H1 (cell line): ENCODE results near the gene BARHL1. TPM values are rescaled to one million over a fixed set of nuclear protein-coding genes. Genes with fewer than 3 reads are reported as not detected.

Source experiments
- CTCF ChIA-PET: fragments of 300-600 bp; sonication (Branson Sonifier 250); formaldehyde crosslinking; loops from one replicate; lab custom pipeline; 2021; ENCODE audit not compliant: partially characterized antibody; lab: Charles Lee
- POLR2A ChIA-PET: fragments of 300-600 bp; sonication (Branson Sonifier 250); formaldehyde crosslinking; loops from one replicate; lab custom pipeline; 2021; ENCODE audit warnings: inconsistent platforms; ENCODE audit not compliant: partially characterized antibody; lab: Charles Lee
- DNase-seq, 2 experiments: peaks; one replicate each; pipeline versions ENCODE4 v3.0.0 to v3.0.0-alpha.2; 2010 to 2022; ENCODE audit warnings: low spot score in 2 of 2, low read depth in 1 of 2, mixed read lengths in 1 of 2
- FAIRE-seq: peaks from 2 replicates; lab custom pipeline; 2011; peaks lifted over from hg19 to GRCh38; lab: Jason Lieb, UNC
- H2AFZ ChIP-seq: 2 replicates; pipeline ENCODE4 v1.8.1; 2012; ENCODE audit warnings: low read length, inconsistent platforms
- H2AK5ac ChIP-seq: 2 replicates; pipeline ENCODE4 v1.6.1; 2013; ENCODE audit warnings: low read depth, low read length
- H2BK120ac ChIP-seq: replicated peaks from 2 replicates; pipeline ENCODE3; 2013; ENCODE audit warnings: low read depth, low read length, inconsistent platforms
- H2BK12ac ChIP-seq: 2 replicates; pipeline ENCODE4 v1.6.1; 2013; ENCODE audit warnings: low read depth, low read length
- H2BK15ac ChIP-seq: 2 replicates; pipeline ENCODE4 v1.6.1; 2013; ENCODE audit warnings: low read length
- H2BK20ac ChIP-seq: 2 replicates; pipeline ENCODE4 v1.6.1; 2013; ENCODE audit warnings: low read length
- H2BK5ac ChIP-seq: 2 replicates; pipeline ENCODE4 v1.6.1; 2013; ENCODE audit warnings: low read depth, low read length
- H3K14ac ChIP-seq: 2 replicates; pipeline ENCODE4 v1.6.1; 2013; ENCODE audit warnings: inconsistent platforms; ENCODE audit not compliant: insufficient read length
- H3K18ac ChIP-seq: 2 replicates; pipeline ENCODE4 v1.6.1; 2013; ENCODE audit warnings: low read length; ENCODE audit errors: extremely low read depth
- H3K23ac ChIP-seq: 2 replicates; pipeline ENCODE4 v1.6.1; 2013; ENCODE audit warnings: inconsistent platforms; ENCODE audit not compliant: insufficient read length
- H3K23me2 ChIP-seq: 2 replicates; pipeline ENCODE4 v1.6.1; 2013; ENCODE audit warnings: low read depth, low read length
- H3K27ac ChIP-seq: 2 replicates; pipeline ENCODE4 v1.6.1; 2011; ENCODE audit warnings: low read depth, low read length, inconsistent platforms
- H3K27me3 ChIP-seq, 4 experiments: replicated peaks in 1 of 4; 1 replicate in 1 of 4; 2 replicates in 3 of 4; pipeline versions ENCODE4 v1.6.1 to v1.8.1; 2011 to 2013; ENCODE audit warnings: low read length in 3 of 4, mild to moderate bottlenecking in 3 of 4, inconsistent platforms in 2 of 4, mixed read lengths in 2 of 4, moderate library complexity in 1 of 4; ENCODE audit not compliant: control insufficient read depth in 3 of 4, insufficient read depth in 3 of 4; ENCODE audit errors: extremely low read depth in 1 of 4
- H3K36me3 ChIP-seq, 4 experiments: 2 replicates each; pipeline versions ENCODE4 v1.6.1 to v1.8.1; 2011 to 2013; ENCODE audit warnings: mild to moderate bottlenecking in 4 of 4, low read length in 3 of 4, moderate library complexity in 2 of 4, control low read depth in 1 of 4, inconsistent platforms in 1 of 4; ENCODE audit not compliant: insufficient read depth in 4 of 4, control insufficient read depth in 2 of 4
- H3K4ac ChIP-seq: replicated peaks from 2 replicates; pipeline ENCODE3; 2013; ENCODE audit warnings: low read length, low read depth, mixed read lengths, inconsistent platforms; ENCODE audit not compliant: insufficient read length
- H3K4me1 ChIP-seq, 4 experiments: replicated peaks in 1 of 4; 1 replicate in 1 of 4; 2 replicates in 3 of 4; pipeline versions ENCODE4 v1.6.1 to v1.8.1; 2011 to 2013; ENCODE audit warnings: low read length in 3 of 4, inconsistent platforms in 2 of 4, mixed read lengths in 1 of 4; ENCODE audit not compliant: insufficient read depth in 4 of 4, control insufficient read depth in 3 of 4
- H3K4me2 ChIP-seq, 2 experiments: 2 replicates each; pipeline versions ENCODE4 v1.6.1 to v1.8.1; 2011 to 2013; ENCODE audit warnings: low read depth in 2 of 2, low read length in 2 of 2, control low read depth in 1 of 2, inconsistent platforms in 1 of 2, mild to moderate bottlenecking in 1 of 2; ENCODE audit not compliant: insufficient read depth in 1 of 2
- H3K4me3 ChIP-seq, 4 experiments: fragments of 200-600, 300-600 bp in 1 of 4; sonication (generic), shearing (Covaris generic), sonication (Bioruptor Twin) in 1 of 4; 2 replicates each; pipeline versions ENCODE4 v1.5.1 to v1.8.1; 2011 to 2016; ENCODE audit warnings: low read length in 4 of 4, low read depth in 3 of 4, control low read depth in 2 of 4, inconsistent platforms in 2 of 4, mild to moderate bottlenecking in 2 of 4, mixed read lengths in 1 of 4, moderate library complexity in 1 of 4; ENCODE audit not compliant: insufficient read depth in 2 of 4; ENCODE audit errors: extremely low read depth in 1 of 4
- H3K56ac ChIP-seq: replicated peaks from 2 replicates; pipeline ENCODE3; 2013; ENCODE audit warnings: low read depth, mild to moderate bottlenecking, mixed read lengths, low read length, inconsistent platforms; ENCODE audit not compliant: insufficient read length
- H3K79me1 ChIP-seq: 2 replicates; pipeline ENCODE4 v1.6.1; 2013; ENCODE audit warnings: low read depth, low read length, control low read depth
- H3K79me2 ChIP-seq, 2 experiments: 2 replicates each; pipeline versions ENCODE4 v1.6.1 to v1.8.1; 2012 to 2013; ENCODE audit warnings: low read length in 2 of 2, mild to moderate bottlenecking in 2 of 2, inconsistent platforms in 1 of 2; ENCODE audit not compliant: insufficient read depth in 2 of 2, control insufficient read depth in 1 of 2
- H3K9ac ChIP-seq, 4 experiments: replicated peaks in 1 of 4; 1 replicate in 1 of 4; 2 replicates in 3 of 4; pipeline versions ENCODE4 v1.6.1 to v1.8.1; 2011 to 2013; ENCODE audit warnings: low read depth in 3 of 4, low read length in 3 of 4, control low read depth in 2 of 4, mild to moderate bottlenecking in 2 of 4, moderate library complexity in 2 of 4, inconsistent platforms in 1 of 4; ENCODE audit errors: extremely low read depth in 1 of 4
- H3K9me3 ChIP-seq, 2 experiments: 2 replicates each; pipeline versions ENCODE4 v1.6.1 to v1.8.1; 2012 to 2013; ENCODE audit warnings: mild to moderate bottlenecking in 2 of 2, moderate library complexity in 2 of 2, control low read depth in 1 of 2, inconsistent platforms in 1 of 2, low read depth in 1 of 2, low read length in 1 of 2, mixed read lengths in 1 of 2; ENCODE audit not compliant: insufficient read depth in 2 of 2
- H4K20me1 ChIP-seq, 2 experiments: replicated peaks in 1 of 2; 2 replicates each; pipeline versions ENCODE3 to v1.8.1; 2011 to 2013; ENCODE audit warnings: inconsistent platforms in 2 of 2, low read length in 2 of 2, mild to moderate bottlenecking in 1 of 2; ENCODE audit not compliant: insufficient read depth in 2 of 2, control insufficient read depth in 1 of 2
- H4K5ac ChIP-seq: 2 replicates; pipeline ENCODE4 v1.6.1; 2013; ENCODE audit warnings: low read length, low read depth, mixed read lengths, inconsistent platforms; ENCODE audit not compliant: insufficient read length
- H4K8ac ChIP-seq: 2 replicates; pipeline ENCODE4 v1.8.0; 2013; ENCODE audit warnings: mild to moderate bottlenecking, moderate library complexity, low read length, inconsistent platforms; ENCODE audit not compliant: insufficient read depth; ENCODE audit errors: extremely low read depth
- H4K91ac ChIP-seq: replicated peaks from 2 replicates; pipeline ENCODE3; 2013; ENCODE audit warnings: low read length, mixed read lengths, inconsistent platforms; ENCODE audit not compliant: insufficient read length
- CHD1 ChIP-seq: IDR thresholded peaks from 2 replicates; pipeline ENCODE4 v1.6.1; 2012; ENCODE audit warnings: low read depth, low read length, improper control_type of control experiment
- EZH2 ChIP-seq: fragments of 200-600 bp; sonication (generic); IDR thresholded peaks from 2 replicates; pipeline ENCODE4 v1.7.1; 2012; ENCODE audit warnings: low read depth, mild to moderate bottlenecking, moderate library complexity, low read length, inconsistent platforms; ENCODE audit not compliant: severe bottlenecking
- GABPA ChIP-seq: IDR thresholded peaks from 2 replicates; pipeline ENCODE4 v1.6.1; 2011; ENCODE audit warnings: mild to moderate bottlenecking, low read length, moderate library complexity, borderline replicate concordance; ENCODE audit not compliant: insufficient read depth
- HDAC6 ChIP-seq: IDR thresholded peaks from one replicate; pipeline ENCODE4 v1.7.1; 2012; ENCODE audit warnings: low read depth, mild to moderate bottlenecking, inconsistent platforms, low read length, moderate library complexity
- polyA plus RNA-seq, 7 experiments: library from polyadenylated mRNA; depleted of rRNA in 3 of 7; stranded (reverse) in 5 of 7; unstranded in 2 of 7; fragments of >200 nt in 5 of 7; fragments of 200-250 nt in 2 of 7; gene quantifications; 1 replicate in 5 of 7; 2 replicates in 1 of 7; 4 replicates in 1 of 7; pipeline versions ENCODE4 v1.2.1 to v1.2.3, GENCODE V29; 2011 to 2013; ENCODE audit warnings: missing spikeins in 2 of 7, mixed read lengths in 2 of 7
- total RNA-seq: library from RNA; stranded (reverse); fragmentation: NEBNext Ultra II Directional; extraction: Animal tissue kit (Norgen Biotek cat#: 25700); gene quantifications from 2 replicates; pipeline ENCODE4 v1.2.1, GENCODE V29; 2021

Gene BARHL1
- total and polyA plus RNA-seq, 2 of the 8 experiments (the other 6 are each of a cell fraction or from before 2014, with no cell fraction given), result not detected

- TF ChIP-seq GABPA (no peak), EZH2 (peak; percentile 5), HDAC6 (no peak), CHD1 (no peak)
- H3K4me1 ChIP-seq, result peaks cover 0 to 19% (median 10%) of the 10 kb centered on the region in 4 experiments; a peak in 5 of 7 replicates
Observed at GRCh38 chr9:132577119-132577518, 5.3 kb upstream of the BARHL1 start.

More at GRCh38 chr9:132577119-132577518, 5.3 kb upstream of the BARHL1 start:
- no peaks in the 10 kb centered on the region for H3K79me2 ChIP-seq
- no peak overlapping the region for H3K23ac ChIP-seq
- no peak overlapping the region for H3K14ac ChIP-seq
- H2AFZ ChIP-seq, result no peak overlapping the region
- no peak overlapping the region for H4K91ac ChIP-seq
- no peak overlapping the region for H3K4me3 ChIP-seq
- FAIRE-seq (no peak), DNase-seq (no peak)
- no peak overlapping the region for H3K4me2 ChIP-seq
- no peak overlapping the region for H2BK20ac ChIP-seq
- no peak overlapping the region for H3K4ac ChIP-seq
- H4K20me1 ChIP-seq, result peaks cover 6 to 11% of the 10 kb centered on the region in 2 experiments
- H3K27me3 ChIP-seq, result peaks cover 44 to 70% (median 68%) of the 10 kb centered on the region in 4 experiments
- peaks cover 4% of the 10 kb centered on the region; the same call in 1 of the 2 replicates for H3K23me2 ChIP-seq
- CTCF ChIA-PET, result interaction anchor here (1.3 to 6.4 kb wide), 9 partner anchors 15 to 223 kb away, joined by 3 to 93 read pairs (median 4); no protein-coding TSS in a partner anchor
- no peak overlapping the region for H3K9ac ChIP-seq
- no peak overlapping the region for H4K8ac ChIP-seq
- H2AK5ac ChIP-seq, result no peak overlapping the region
- no peaks in the 10 kb centered on the region for H3K36me3 ChIP-seq
- no peak overlapping the region for H2BK5ac ChIP-seq
- H2BK12ac ChIP-seq, result no peak overlapping the region
- no peak overlapping the region for H2BK120ac ChIP-seq
- no peak overlapping the region for H3K27ac ChIP-seq
- H2BK15ac ChIP-seq, result no peak overlapping the region
- POLR2A ChIA-PET, result interaction anchor here (0.7 kb wide), 1 partner anchor 10 kb away, joined by 4 read pairs; no protein-coding TSS in a partner anchor
- no peaks in the 10 kb centered on the region; the same call in 1 of the 2 replicates for H3K79me1 ChIP-seq
- H3K9me3 ChIP-seq, result no peaks in the 10 kb centered on the region
- no peak overlapping the region for H4K5ac ChIP-seq
- H3K56ac ChIP-seq, result no peak overlapping the region
- H3K18ac ChIP-seq, result no peak overlapping the region
